ENCODE measurements around the gene SOSTDC1. TPM values are rescaled to one million over a fixed set of nuclear protein-coding genes. Genes with fewer than 3 reads are reported as not detected.

SOSTDC1 gene
- total RNA-seq, 6 experiments from 2014 or later, result not detected

GRCh38 chr7:16494955-16495719 is 29.6 kb upstream of the SOSTDC1 start:
- H3K27me3 Mint-ChIP-seq (ENCODE audit: insufficient read depth), result peaks cover 3% of the 10 kb centered on the region
- no peaks in the 10 kb centered on the region for H3K9me3 Mint-ChIP-seq
- H3K4me3 Mint-ChIP-seq, result no peak overlapping the region
- H3K27ac Mint-ChIP-seq, result no peak overlapping the region
- no peaks in the 10 kb centered on the region for H3K36me3 Mint-ChIP-seq (ENCODE audit: low read depth)
- no peak for DNase-seq
- peaks cover 13% of the 10 kb centered on the region for H3K4me1 Mint-ChIP-seq (ENCODE audit: low read depth)
- TF ChIP-seq CTCF (IDR thresholded peaks at IDR 0.05), result no peak

GRCh38 chr7:16494551-16494950 is 29.0 kb upstream of the SOSTDC1 start:
- no peak overlapping the region for H3K4me3 Mint-ChIP-seq
- peaks cover 13% of the 10 kb centered on the region for H3K4me1 Mint-ChIP-seq (ENCODE audit: low read depth)
- peaks cover 1% of the 10 kb centered on the region for H3K27me3 Mint-ChIP-seq (ENCODE audit: insufficient read depth)
- no peaks in the 10 kb centered on the region for H3K36me3 Mint-ChIP-seq (ENCODE audit: low read depth)
- no peak for TF ChIP-seq CTCF (IDR thresholded peaks at IDR 0.05)
- no peak overlapping the region for H3K27ac Mint-ChIP-seq
- DNase-seq, result no peak
- no peaks in the 10 kb centered on the region for H3K9me3 Mint-ChIP-seq

- DNase-seq, result no peak
- Mint-ChIP-seq H3K27ac (no peak overlapping the region), H3K27me3 (ENCODE audit: insufficient read depth) (peaks cover 1% of the 10 kb centered on the region), H3K9me3 (no peaks in the 10 kb centered on the region), H3K36me3 (ENCODE audit: low read depth) (no peaks in the 10 kb centered on the region), H3K4me1 (ENCODE audit: low read depth) (peaks cover 13% of the 10 kb centered on the region), H3K4me3 (no peak overlapping the region)
- no peak for TF ChIP-seq CTCF (IDR thresholded peaks at IDR 0.05)
Observed at GRCh38 chr7:16493266-16493665, 27.7 kb upstream of the SOSTDC1 start.

- no peak for DNase-seq
- Mint-ChIP-seq H3K36me3 (ENCODE audit: low read depth) (no peaks in the 10 kb centered on the region), H3K9me3 (no peaks in the 10 kb centered on the region), H3K4me3 (no peak overlapping the region), H3K27me3 (ENCODE audit: insufficient read depth) (peaks cover 1% of the 10 kb centered on the region), H3K4me1 (ENCODE audit: low read depth) (peaks cover 13% of the 10 kb centered on the region), H3K27ac (no peak overlapping the region)
- TF ChIP-seq CTCF (IDR thresholded peaks at IDR 0.05), result no peak
Observed at GRCh38 chr7:16492513-16493062, 27.1 kb upstream of the SOSTDC1 start.

GRCh38 chr7:16491148-16491547 is 25.6 kb upstream of the SOSTDC1 start:
- H3K4me1 Mint-ChIP-seq (ENCODE audit: low read depth), result peaks cover 13% of the 10 kb centered on the region
- no peaks in the 10 kb centered on the region for H3K36me3 Mint-ChIP-seq (ENCODE audit: low read depth)
- H3K27me3 Mint-ChIP-seq (ENCODE audit: insufficient read depth), result peaks cover 1% of the 10 kb centered on the region; the same call in 1 of the 2 replicates
- TF ChIP-seq CTCF (IDR thresholded peaks at IDR 0.05), result no peak
- no peak overlapping the region for H3K27ac Mint-ChIP-seq
- H3K9me3 Mint-ChIP-seq, result no peaks in the 10 kb centered on the region
- DNase-seq, result no peak
- no peak overlapping the region for H3K4me3 Mint-ChIP-seq

All from HFFc6 (cell line).